ENCODE measurements around the gene TXLNA.

GRCh38 chr1:32242341-32242851 lies 62.9 kb downstream of the TXLNA start:
- no peak for TF ChIP-seq CTCF (IDR thresholded peaks at IDR 0.05)
- TF ChIP-seq POLR2AphosphoS5 (IDR thresholded peaks at IDR 0.05), result no peak
- no peak for TF ChIP-seq POLR2A (IDR thresholded peaks at IDR 0.05)
